H1 (cell line): ENCODE data around the gene PNRC1. TPM values are rescaled to one million over a fixed set of nuclear protein-coding genes. Genes with fewer than 3 reads are reported as not detected.

ENCODE experiments used
- RAD21 ChIP-seq, 2 experiments: IDR thresholded peaks in 1 of 2; conservative IDR thresholded peaks in 1 of 2; 2 replicates each; pipeline ENCODE4 v1.6.1; 2011; ENCODE audit warnings: low read depth in 2 of 2, low read length in 2 of 2, improper control_type of control experiment in 1 of 2, inconsistent platforms in 1 of 2, mild to moderate bottlenecking in 1 of 2, moderate library complexity in 1 of 2
- polyA plus RNA-seq, 7 experiments: library from polyadenylated mRNA; depleted of rRNA in 3 of 7; stranded (reverse) in 5 of 7; unstranded in 2 of 7; fragments of >200 nt in 5 of 7; fragments of 200-250 nt in 2 of 7; gene quantifications; 1 replicate in 5 of 7; 2 replicates in 1 of 7; 4 replicates in 1 of 7; pipeline versions ENCODE4 v1.2.1 to v1.2.3, GENCODE V29; 2011 to 2013; ENCODE audit warnings: missing spikeins in 2 of 7, mixed read lengths in 2 of 7
- total RNA-seq: library from RNA; stranded (reverse); fragmentation: NEBNext Ultra II Directional; extraction: Animal tissue kit (Norgen Biotek cat#: 25700); gene quantifications from 2 replicates; pipeline ENCODE4 v1.2.1, GENCODE V29; 2021
- TF ChIP-seq, protein P1 (sequence below), 3 experiments: IDR thresholded peaks; 1 replicate in 2 of 3; 2 replicates in 1 of 3; pipeline versions ENCODE4 v1.5.1 to v1.6.1; 2011; ENCODE audit warnings: low read length in 3 of 3, mild to moderate bottlenecking in 3 of 3, inconsistent platforms in 2 of 3, low read depth in 1 of 3, moderate library complexity in 1 of 3; ENCODE audit not compliant: insufficient read depth in 1 of 3; ENCODE audit errors: control extremely low read depth in 1 of 3

Gene PNRC1
- total and polyA plus RNA-seq, 2 of the 8 experiments (the other 6 are each of a cell fraction or from before 2014, with no cell fraction given): 6.3 to 48.5 TPM

DNA sequence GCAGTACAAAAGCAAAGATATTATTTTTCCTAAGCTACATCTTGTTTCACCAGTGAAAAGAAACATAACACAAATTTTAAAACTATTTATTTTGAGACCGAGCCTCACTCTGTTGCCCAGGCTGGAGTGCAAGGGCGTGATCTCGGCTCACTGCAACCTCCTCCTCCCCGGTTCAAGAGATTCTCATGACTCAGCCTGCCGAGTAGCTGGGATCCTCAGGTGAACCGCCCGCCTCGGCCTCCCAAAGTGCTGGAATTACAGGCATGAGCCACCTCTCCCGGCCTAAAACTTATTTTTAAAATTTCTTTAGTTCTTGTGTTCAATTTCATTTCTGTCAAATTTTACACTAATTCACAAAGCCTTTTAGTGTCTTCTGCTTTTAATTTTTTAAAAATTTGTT is 31.4 kb downstream of the PNRC1 start (continued):
- TF ChIP-seq, protein P1, sequence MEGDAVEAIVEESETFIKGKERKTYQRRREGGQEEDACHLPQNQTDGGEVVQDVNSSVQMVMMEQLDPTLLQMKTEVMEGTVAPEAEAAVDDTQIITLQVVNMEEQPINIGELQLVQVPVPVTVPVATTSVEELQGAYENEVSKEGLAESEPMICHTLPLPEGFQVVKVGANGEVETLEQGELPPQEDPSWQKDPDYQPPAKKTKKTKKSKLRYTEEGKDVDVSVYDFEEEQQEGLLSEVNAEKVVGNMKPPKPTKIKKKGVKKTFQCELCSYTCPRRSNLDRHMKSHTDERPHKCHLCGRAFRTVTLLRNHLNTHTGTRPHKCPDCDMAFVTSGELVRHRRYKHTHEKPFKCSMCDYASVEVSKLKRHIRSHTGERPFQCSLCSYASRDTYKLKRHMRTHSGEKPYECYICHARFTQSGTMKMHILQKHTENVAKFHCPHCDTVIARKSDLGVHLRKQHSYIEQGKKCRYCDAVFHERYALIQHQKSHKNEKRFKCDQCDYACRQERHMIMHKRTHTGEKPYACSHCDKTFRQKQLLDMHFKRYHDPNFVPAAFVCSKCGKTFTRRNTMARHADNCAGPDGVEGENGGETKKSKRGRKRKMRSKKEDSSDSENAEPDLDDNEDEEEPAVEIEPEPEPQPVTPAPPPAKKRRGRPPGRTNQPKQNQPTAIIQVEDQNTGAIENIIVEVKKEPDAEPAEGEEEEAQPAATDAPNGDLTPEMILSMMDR (IDR thresholded peaks at IDR 0.05; ENCODE audit: control extremely low read depth in 1 of 3, insufficient read depth in 1 of 3, low read depth in 1 of 3, low read length in 3 of 3): no peak
- TF ChIP-seq RAD21 (IDR thresholded peaks at IDR 0.05 in 1 of 2, conservative IDR thresholded peaks at IDR 0.05 in 1 of 2; ENCODE audit: low read depth in 2 of 2, low read length in 2 of 2): no peak
